Measurements from ENCODE around the gene MTHFD1L. TPM values are rescaled to one million over a fixed set of nuclear protein-coding genes. Genes with fewer than 3 reads are reported as not detected.
"Not testable (repeated sequence)": the region's sequence is repeated elsewhere in the genome, so short reads cannot be mapped to it uniquely, and the experiment has no call there.

The MTHFD1L gene
- polyA plus RNA-seq, 3 donors = 0.25 to 1.3 (median 0.39) TPM

- peaks cover 0 to 4% (median 2%) of the 10 kb centered on the region in 3 donors for H3K27me3 Mint-ChIP-seq (ENCODE audit: low read depth in 3 of 3)
- Histone ChIP-seq H3K27ac (ENCODE audit: low read depth in 1 of 2, low read length in 2 of 2) (peak overlapping the region in 1 of 2 donors; percentile 43), H3K4me1 (ENCODE audit: control insufficient read depth in 1 of 2, insufficient read depth in 2 of 2, low read length in 2 of 2) (peaks cover 18 to 21% of the 10 kb centered on the region in 2 donors), H3K4me2 (replicated peaks; ENCODE audit: extremely low read depth, low read length, poor library complexity, severe bottlenecking) (peak overlapping the region; percentile 39), H3K79me2 (ENCODE audit: insufficient read depth, low read length) (no peaks in the 10 kb centered on the region), H2AFZ (ENCODE audit: insufficient read depth, low read depth, low read length, poor library complexity, severe bottlenecking) (no peak overlapping the region), H3K9ac (ENCODE audit: insufficient read depth, low read length, poor library complexity, severe bottlenecking) (no peak overlapping the region), H3K36me3 (replicated peaks in 1 of 2; ENCODE audit: control insufficient read depth in 1 of 2, insufficient read depth in 2 of 2, low read length in 2 of 2) (no peaks in the 10 kb centered on the region), H3K27me3 (ENCODE audit: control insufficient read depth in 2 of 2, insufficient read depth in 2 of 2, low read length in 2 of 2) (no peaks in the 10 kb centered on the region), H4K20me1 (ENCODE audit: insufficient read depth, low read length) (no peaks in the 10 kb centered on the region), H3K9me3 (replicated peaks in 1 of 2; ENCODE audit: control insufficient read depth in 1 of 2, insufficient read depth in 1 of 2, low read length in 2 of 2) (no peaks in the 10 kb centered on the region), H3K4me3 (replicated peaks in 1 of 3; ENCODE audit: low read depth in 2 of 3, low read length in 3 of 3) (no peak overlapping the region)
- DNase-seq = no peak
- H3K4me3 Mint-ChIP-seq = no peak overlapping the region
- intact Hi-C loops (cut with micrococcal nuclease) = no loop called here
- H3K27ac Mint-ChIP-seq = peak overlapping the region in 6 of 7 donors; percentile 85 to 93 (median 92)
- WGBS (ENCODE audit: insufficient coverage) = 100% methylated on average over 2 of the region's 5 CpGs
- no peaks in the 10 kb centered on the region for H3K9me3 Mint-ChIP-seq
- peaks cover 27% of the 10 kb centered on the region for H3K4me1 Mint-ChIP-seq
- no peak for TF ChIP-seq CTCF (IDR thresholded peaks at IDR 0.05)
- peaks cover 14 to 16% of the 10 kb centered on the region in 2 donors for H3K36me3 Mint-ChIP-seq
These were observed 176.2 kb downstream of the MTHFD1L start for GRCh38 chr6:151041686-151042085.

GRCh38 chr6:151042911-151043330, 177.4 kb downstream of the MTHFD1L start:
- H2AFZ ChIP-seq (ENCODE audit: insufficient read depth, low read depth, low read length, poor library complexity, severe bottlenecking); H3K4me3 Mint-ChIP-seq; DNase-seq; H3K4me3 ChIP-seq (replicated peaks in 1 of 3; ENCODE audit: low read depth in 2 of 3, low read length in 3 of 3); H3K9ac ChIP-seq (ENCODE audit: insufficient read depth, low read length, poor library complexity, severe bottlenecking); H3K27ac Mint-ChIP-seq; H3K9me3 Mint-ChIP-seq; H3K9me3 ChIP-seq (replicated peaks in 1 of 2; ENCODE audit: control insufficient read depth in 1 of 2, insufficient read depth in 1 of 2, low read length in 2 of 2); intact Hi-C loops (cut with micrococcal nuclease); H4K20me1 ChIP-seq (ENCODE audit: insufficient read depth, low read length); H3K27me3 Mint-ChIP-seq (ENCODE audit: low read depth in 3 of 3); H3K36me3 ChIP-seq (replicated peaks in 1 of 2; ENCODE audit: control insufficient read depth in 1 of 2, insufficient read depth in 2 of 2, low read length in 2 of 2); H3K4me2 ChIP-seq (replicated peaks; ENCODE audit: extremely low read depth, low read length, poor library complexity, severe bottlenecking); H3K27me3 ChIP-seq (ENCODE audit: control insufficient read depth in 2 of 2, insufficient read depth in 2 of 2, low read length in 2 of 2); H3K79me2 ChIP-seq (ENCODE audit: insufficient read depth, low read length); H3K27ac ChIP-seq (ENCODE audit: low read depth in 1 of 2, low read length in 2 of 2): not testable (repeated sequence)
- peaks cover 12 to 14% of the 10 kb centered on the region in 2 donors for H3K36me3 Mint-ChIP-seq
- WGBS (ENCODE audit: insufficient coverage) = no CpG with 5 or more reads among the region's 6 CpGs
- H3K4me1 Mint-ChIP-seq = peaks cover 17% of the 10 kb centered on the region
- H3K4me1 ChIP-seq (ENCODE audit: control insufficient read depth in 1 of 2, insufficient read depth in 2 of 2, low read length in 2 of 2) = peaks cover 15 to 21% of the 10 kb centered on the region in 2 donors

Data from CD14-positive monocyte (primary cell).